Esophagus squamous epithelium (tissue), 4 donors: ENCODE measurements around the gene RAB37.

ENCODE experiments used
- POLR2A ChIP-seq, 4 donors: fragments of 450-650 bp; IDR thresholded peaks; one replicate each; pipeline ENCODE4 v1.6.1; 2017; ENCODE audit warnings: antibody characterized with exemption in 4 of 4, mild to moderate bottlenecking in 4 of 4, moderate library complexity in 3 of 4
- TF ChIP-seq, protein P1 (sequence below), 6 experiments: fragments of 450-650 bp in 4 of 6; fragments of 200-600 bp in 2 of 6; sonication (generic) in 2 of 6; IDR thresholded peaks; one replicate each; pipeline ENCODE4 v1.5.1; 2016 to 2019; ENCODE audit warnings: antibody characterized with exemption in 6 of 6, mild to moderate bottlenecking in 4 of 6, moderate library complexity in 4 of 6

DNA sequence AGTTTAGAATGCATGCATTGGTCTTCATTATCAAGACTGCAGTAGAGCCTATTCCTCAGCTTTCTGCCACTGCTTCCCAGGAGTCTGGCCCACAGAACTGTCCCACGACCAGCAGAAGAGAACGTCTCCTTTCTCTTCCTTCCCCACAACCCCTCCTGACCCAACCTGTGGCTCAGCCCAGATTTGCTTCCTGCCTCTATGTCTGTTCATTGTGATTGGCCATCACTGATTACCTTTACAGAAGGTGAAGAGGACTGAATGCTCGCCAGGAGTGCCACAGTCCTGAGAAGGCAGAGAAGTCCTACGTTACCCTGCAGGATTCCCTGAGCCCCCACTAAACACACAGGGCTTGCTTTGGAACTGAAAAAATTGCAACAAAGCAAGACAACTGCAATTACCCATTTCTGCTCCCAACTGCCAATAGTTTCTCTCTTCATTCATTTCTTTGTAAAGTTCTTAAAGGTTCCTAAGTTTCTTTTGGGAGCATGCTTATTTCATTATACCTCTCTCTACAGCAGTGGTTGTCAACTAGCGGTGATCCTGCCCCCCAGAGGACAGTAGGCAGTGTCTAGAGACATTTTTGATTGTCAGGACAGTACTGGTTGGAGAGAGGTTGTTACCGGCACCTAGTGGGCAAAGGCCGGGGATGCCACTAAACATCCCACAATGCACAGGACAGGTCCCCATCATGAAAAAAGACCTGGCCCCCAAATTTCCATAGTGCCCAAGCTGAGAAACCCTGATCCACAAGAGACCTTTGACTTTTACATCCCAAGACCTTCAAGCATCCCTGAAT lies 43.6 kb downstream of the RAB37 start:
- TF ChIP-seq, protein P1, sequence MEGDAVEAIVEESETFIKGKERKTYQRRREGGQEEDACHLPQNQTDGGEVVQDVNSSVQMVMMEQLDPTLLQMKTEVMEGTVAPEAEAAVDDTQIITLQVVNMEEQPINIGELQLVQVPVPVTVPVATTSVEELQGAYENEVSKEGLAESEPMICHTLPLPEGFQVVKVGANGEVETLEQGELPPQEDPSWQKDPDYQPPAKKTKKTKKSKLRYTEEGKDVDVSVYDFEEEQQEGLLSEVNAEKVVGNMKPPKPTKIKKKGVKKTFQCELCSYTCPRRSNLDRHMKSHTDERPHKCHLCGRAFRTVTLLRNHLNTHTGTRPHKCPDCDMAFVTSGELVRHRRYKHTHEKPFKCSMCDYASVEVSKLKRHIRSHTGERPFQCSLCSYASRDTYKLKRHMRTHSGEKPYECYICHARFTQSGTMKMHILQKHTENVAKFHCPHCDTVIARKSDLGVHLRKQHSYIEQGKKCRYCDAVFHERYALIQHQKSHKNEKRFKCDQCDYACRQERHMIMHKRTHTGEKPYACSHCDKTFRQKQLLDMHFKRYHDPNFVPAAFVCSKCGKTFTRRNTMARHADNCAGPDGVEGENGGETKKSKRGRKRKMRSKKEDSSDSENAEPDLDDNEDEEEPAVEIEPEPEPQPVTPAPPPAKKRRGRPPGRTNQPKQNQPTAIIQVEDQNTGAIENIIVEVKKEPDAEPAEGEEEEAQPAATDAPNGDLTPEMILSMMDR (IDR thresholded peaks at IDR 0.05), result peak in 4 of 6 experiments; percentile 8 to 44 (median 16)
- no peak for TF ChIP-seq POLR2A (IDR thresholded peaks at IDR 0.05)
